GM18861 (cell line): Measurements from ENCODE around the gene SMTN.

ENCODE experiments used
- ATAC-seq: cut with Tn5 transposase; IDR thresholded peaks from one replicate; pipeline ENCODE4 v1.9.1; 2021; ENCODE audit not compliant: unreplicated experiment

Gene SMTN

DNA sequence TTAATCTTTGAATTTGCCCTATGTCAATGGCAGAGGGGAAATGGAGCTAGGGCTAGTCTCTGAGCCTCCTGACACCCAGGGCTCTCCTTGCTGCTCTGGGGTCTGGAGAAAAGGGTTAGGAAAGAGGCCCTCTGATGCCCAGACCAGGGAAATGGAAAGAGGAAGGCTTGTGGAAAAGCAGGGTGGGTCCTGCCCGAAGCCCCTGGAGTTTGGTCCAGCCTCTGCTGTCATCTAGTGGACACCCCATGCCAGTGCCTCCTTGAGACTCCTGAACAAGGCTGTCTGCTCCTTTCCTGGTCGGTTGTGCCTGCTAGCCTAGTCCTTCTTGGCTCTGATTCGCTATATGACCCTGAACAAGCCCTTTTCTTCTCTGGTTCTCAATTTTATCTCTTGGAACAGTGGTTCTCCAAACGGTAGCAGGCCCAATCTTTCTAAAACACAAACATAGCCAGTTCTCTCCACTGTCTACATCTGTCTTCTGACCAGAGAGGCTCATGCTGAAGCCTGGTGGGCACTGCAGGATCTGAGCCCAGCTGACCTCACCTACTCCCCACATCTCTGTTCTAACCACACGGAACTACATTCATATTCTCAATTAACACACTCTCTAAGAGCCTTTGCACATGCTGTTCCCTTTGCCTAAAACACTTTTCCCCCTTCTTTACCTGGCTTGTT lies 68.0 kb downstream of the SMTN start:
- ATAC-seq: no peak

DNA sequence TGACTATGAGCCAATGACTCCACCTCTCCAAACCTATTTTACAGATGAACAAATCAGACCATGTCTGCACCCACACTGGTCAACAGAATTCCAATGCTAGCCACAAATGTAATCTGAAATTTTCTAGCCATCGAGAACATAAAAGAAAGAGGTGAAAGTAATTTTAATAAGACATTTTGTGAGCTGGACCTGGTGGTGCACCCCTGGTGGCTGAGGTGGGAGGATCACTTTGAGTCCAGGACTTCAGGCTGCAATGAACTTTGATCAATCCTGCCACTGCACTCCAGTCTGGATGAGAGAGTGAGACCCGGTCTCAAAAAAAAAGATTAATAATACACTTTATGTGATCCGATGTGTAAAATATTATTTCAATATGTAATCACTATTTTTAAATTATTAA lies 69.5 kb downstream of the SMTN start:
- ATAC-seq: no peak

DNA sequence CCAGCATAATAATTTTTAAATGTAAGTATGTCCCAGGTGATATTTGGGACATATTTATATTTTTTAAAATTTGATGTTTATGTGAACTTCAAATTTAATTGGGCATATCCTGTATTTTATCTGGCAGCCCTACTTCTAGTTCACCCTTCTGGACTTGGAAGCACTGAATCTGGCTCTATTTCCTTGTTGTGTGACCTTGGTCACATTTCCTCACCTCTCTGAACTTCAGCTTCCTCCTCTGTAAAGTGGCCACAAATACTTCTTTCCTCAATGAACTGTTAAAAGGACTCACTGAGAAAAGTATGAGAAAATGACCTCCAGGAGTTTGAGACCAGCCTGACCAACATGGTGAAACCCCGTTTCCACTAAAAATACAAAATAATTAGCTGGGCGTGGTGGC lies 70.8 kb downstream of the SMTN start:
- ATAC-seq: no peak

DNA sequence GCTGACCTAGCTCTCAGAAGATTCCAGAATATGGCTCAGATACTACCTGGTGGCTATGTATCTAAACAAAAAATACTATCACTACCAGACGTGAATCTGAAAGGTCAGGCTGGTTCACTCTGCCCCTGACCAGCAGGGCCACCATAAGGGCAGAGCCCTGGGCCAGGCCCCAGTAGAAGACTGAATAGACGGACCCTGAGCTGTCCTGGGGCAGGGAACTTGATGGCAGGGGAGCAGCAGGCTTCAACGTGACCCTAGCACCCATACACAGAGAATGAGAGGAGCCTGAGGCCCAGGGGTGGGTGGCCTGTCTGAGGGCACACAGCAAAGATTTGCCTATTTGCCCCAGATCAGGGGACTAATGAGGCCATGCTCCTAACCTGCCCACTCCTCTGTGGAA lies 72.2 kb downstream of the SMTN start:
- no peak for ATAC-seq
